ENCODE measurements around the gene MTREX. TPM values are rescaled to one million over a fixed set of nuclear protein-coding genes. Genes with fewer than 3 reads are reported as not detected.
A peak's percentile ranks its signal among the peaks of the same experiment; 100 is the strongest.

Gene MTREX
- total RNA-seq, 1 experiment from 2014 or later, result 123 TPM

- H3K27ac ChIP-seq (ENCODE audit: insufficient read length, low read depth, low read length), result no peak overlapping the region
- no peak overlapping the region for H2BK20ac ChIP-seq (ENCODE audit: low read depth, low read length, poor library complexity, severe bottlenecking)
- H4K5ac ChIP-seq (ENCODE audit: insufficient read length, low read depth, low read length), result no peak overlapping the region
- H4K8ac ChIP-seq (replicated peaks; ENCODE audit: insufficient read length, low read depth, low read length), result no peak overlapping the region
- Mint-ChIP-seq H3K27ac (peak overlapping the region in 1 of 3 experiments; percentile 4; a peak in 1 of 7 replicates), H3K4me3 (no peak overlapping the region), H3K36me3 (ENCODE audit: insufficient read depth in 1 of 3, low read depth in 3 of 3) (peaks cover 30 to 61% (median 61%) of the 10 kb centered on the region in 3 experiments), H3K9me3 (peaks cover 5 to 6% of the 10 kb centered on the region in 2 experiments; a peak in 3 of 5 replicates), H3K27me3 (ENCODE audit: low read depth) (no peaks in the 10 kb centered on the region), H3K4me1 (peaks cover 6 to 10% of the 10 kb centered on the region in 2 experiments; a peak in 3 of 4 replicates)
- H3K23me2 ChIP-seq (ENCODE audit: insufficient read length, low read depth, low read length, poor library complexity, severe bottlenecking), result no peaks in the 10 kb centered on the region
- no peaks in the 10 kb centered on the region for H3K79me2 ChIP-seq (ENCODE audit: insufficient read depth, low read length)
- no CpG with 5 or more reads among the region's 2 CpGs for WGBS (ENCODE audit: extremely low coverage, insufficient read length, low lambda C conversion rate)
- no peak overlapping the region for H3T11ph ChIP-seq (ENCODE audit: low read length)
- H3K27me3 ChIP-seq (ENCODE audit: insufficient read depth, low read length), result no peaks in the 10 kb centered on the region
- no peak overlapping the region for H3K56ac ChIP-seq (ENCODE audit: insufficient read length, low read depth, low read length)
- H3K9ac ChIP-seq (ENCODE audit: extremely low read depth, insufficient read length, low read length), result no peak overlapping the region
- no peak overlapping the region for H3K23ac ChIP-seq (ENCODE audit: insufficient read length, low read depth, low read length)
- H3K4ac ChIP-seq (ENCODE audit: low read depth, low read length), result no peak overlapping the region
- no peaks in the 10 kb centered on the region for H3K79me1 ChIP-seq (ENCODE audit: insufficient read depth, low read depth, low read length, poor library complexity, severe bottlenecking)
- no peak overlapping the region for H2AFZ ChIP-seq (ENCODE audit: low read length)
- H3K9me3 ChIP-seq (ENCODE audit: control insufficient read depth, low read depth, low read length), result no peaks in the 10 kb centered on the region
- no peak overlapping the region for H3K14ac ChIP-seq (ENCODE audit: insufficient read depth, low read length)
- H2BK15ac ChIP-seq (ENCODE audit: low read depth, low read length), result no peak overlapping the region
- H3K4me2 ChIP-seq (ENCODE audit: insufficient read depth, insufficient read length, low read length), result no peak overlapping the region
- DNase-seq, result no peak
- TF ChIP-seq CTCF (conservative IDR thresholded peaks at IDR 0.05), result no peak
- H2BK5ac ChIP-seq (ENCODE audit: insufficient read length, low read length), result no peak overlapping the region
- H2BK12ac ChIP-seq (ENCODE audit: insufficient read length, low read depth, low read length), result no peak overlapping the region
- no peaks in the 10 kb centered on the region; the same call in 1 of the 2 replicates for H3K4me1 ChIP-seq (ENCODE audit: insufficient read depth, low read length)
- H2BK120ac ChIP-seq (ENCODE audit: low read depth, low read length, poor library complexity, severe bottlenecking), result no peak overlapping the region
- H4K20me1 ChIP-seq (ENCODE audit: control insufficient read depth, insufficient read depth, insufficient read length), result no peaks in the 10 kb centered on the region
- no peak overlapping the region for H3K18ac ChIP-seq (ENCODE audit: insufficient read length, low read depth, low read length)
- no peak overlapping the region for H4K91ac ChIP-seq (ENCODE audit: insufficient read length, low read depth, low read length)
- H2AK5ac ChIP-seq (ENCODE audit: insufficient read length, low read length), result no peak overlapping the region
Observed at GRCh38 chr5:55384072-55384471, 76.3 kb downstream of the MTREX start.
